ENCODE measurements around the gene RBBP6.
"Not testable (repeated sequence)": the region's sequence is repeated elsewhere in the genome, so short reads cannot be mapped to it uniquely, and the experiment has no call there.

The RBBP6 gene, protein sequence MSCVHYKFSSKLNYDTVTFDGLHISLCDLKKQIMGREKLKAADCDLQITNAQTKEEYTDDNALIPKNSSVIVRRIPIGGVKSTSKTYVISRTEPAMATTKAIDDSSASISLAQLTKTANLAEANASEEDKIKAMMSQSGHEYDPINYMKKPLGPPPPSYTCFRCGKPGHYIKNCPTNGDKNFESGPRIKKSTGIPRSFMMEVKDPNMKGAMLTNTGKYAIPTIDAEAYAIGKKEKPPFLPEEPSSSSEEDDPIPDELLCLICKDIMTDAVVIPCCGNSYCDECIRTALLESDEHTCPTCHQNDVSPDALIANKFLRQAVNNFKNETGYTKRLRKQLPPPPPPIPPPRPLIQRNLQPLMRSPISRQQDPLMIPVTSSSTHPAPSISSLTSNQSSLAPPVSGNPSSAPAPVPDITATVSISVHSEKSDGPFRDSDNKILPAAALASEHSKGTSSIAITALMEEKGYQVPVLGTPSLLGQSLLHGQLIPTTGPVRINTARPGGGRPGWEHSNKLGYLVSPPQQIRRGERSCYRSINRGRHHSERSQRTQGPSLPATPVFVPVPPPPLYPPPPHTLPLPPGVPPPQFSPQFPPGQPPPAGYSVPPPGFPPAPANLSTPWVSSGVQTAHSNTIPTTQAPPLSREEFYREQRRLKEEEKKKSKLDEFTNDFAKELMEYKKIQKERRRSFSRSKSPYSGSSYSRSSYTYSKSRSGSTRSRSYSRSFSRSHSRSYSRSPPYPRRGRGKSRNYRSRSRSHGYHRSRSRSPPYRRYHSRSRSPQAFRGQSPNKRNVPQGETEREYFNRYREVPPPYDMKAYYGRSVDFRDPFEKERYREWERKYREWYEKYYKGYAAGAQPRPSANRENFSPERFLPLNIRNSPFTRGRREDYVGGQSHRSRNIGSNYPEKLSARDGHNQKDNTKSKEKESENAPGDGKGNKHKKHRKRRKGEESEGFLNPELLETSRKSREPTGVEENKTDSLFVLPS (N-terminal part only)

DNA sequence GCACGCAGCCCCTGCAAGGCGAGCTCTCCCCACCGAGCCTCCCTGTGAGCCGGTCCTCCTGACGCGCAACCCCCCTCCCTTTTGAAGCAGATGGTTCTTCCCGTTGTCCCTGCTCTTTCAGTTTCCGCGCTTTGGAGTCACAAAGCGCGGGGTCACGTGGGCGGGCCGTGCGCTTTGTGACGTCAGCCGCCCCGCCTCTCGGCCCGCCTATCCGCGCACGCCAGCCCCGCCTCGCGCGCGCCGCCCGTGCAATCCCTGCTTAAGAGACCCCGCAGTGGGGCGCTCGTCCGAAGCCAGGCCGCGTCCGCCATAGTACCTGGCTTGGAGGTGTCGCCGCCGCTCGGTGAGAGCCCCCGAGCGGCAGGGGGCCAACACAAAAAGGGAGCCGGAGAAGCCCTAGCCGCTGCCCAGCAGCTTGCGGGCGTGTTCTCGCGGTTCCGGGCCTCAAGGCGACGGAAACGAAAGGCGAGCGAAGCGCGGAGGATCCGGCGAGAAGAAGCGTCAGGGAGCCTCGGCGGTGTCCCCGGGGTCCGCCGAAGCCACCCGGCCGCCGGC lies at the start of gene RBBP6:
TSS of gene RBBP6 (plus strand) at position 272 of the 555 bp plus-strand sequence. CDS start 1,061 bp downstream, outside the sequence.
- DNase-seq (ENCODE audit: low read depth) = peak; percentile 90

DNA sequence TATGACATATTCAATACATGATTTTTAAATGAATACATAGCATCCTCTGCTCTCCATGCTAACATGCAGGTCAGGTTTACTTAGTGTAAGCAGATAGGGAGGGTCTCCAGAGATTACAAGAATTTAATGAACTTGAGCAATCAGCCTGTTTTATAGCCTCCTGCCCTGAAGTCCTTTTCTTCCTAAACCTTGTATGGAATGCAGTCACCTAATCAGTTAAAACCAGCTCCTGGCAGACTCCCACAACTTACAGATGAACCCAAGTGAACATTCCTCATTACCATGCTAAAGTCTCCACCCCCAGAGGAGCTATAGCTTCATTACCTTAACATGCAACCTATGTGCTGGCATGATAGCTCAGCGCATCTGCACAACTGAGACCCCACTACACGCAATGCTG lies 48.5 kb upstream of the RBBP6 start:
- DNase-seq (ENCODE audit: low read depth) = no peak

DNA sequence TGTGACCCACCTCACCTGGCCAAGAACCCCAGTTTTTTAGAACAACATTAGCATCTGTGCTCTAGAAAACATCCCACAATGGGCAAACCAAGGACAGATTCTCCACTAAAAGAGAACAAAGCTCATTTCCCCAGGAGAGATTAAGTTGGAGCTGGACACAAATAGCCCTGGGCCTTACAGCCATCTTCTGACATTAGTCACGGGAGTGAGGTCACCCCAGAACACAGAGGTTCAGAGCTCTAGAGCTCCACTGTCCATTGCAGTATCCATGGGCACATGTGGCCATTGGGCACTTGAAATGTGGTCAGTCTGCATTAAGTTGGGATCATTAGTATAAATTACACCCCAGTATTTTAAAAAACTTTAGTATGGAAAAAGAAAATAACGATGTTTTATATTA lies 47.6 kb upstream of the RBBP6 start:
- DNase-seq (ENCODE audit: low read depth) = no peak

DNA sequence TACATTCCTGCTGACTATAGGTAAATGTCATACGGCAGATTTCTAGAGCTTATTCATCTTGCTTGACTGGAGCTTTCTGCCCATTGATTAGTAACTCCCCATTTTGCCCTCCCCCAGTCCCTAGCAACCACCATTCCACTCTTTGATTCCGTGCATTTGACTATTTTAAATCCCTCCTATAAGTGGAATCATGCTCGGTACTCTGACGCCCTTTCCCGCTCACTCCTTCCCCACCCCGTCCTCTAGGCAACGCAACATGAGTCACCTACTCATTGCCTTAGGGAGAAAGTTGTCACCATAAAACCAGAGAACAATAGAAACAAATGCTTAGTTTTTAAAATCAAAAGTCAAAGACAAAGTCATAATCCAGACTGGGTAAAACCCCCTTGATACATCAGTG lies 45.5 kb upstream of the RBBP6 start:
- DNase-seq (ENCODE audit: low read depth) = no peak

DNA sequence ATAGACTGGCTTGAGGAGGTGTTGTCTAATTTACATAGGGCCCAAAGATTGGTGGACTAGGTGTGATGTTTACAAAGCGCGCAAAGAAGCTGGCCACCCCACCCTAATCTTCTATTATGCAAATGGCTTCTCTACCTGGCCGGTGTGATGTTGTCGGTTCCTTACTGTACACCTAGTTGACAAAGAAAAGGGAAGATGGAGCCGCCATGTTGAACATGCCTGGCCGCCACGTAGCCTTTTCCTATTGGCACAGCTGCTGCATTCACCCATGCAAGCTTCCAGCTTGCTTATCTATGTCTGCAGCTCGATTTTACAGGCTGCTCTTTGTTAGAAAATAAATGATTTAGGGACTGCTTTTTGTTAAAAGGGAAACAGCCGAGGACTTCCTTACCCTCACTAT lies 44.2 kb upstream of the RBBP6 start:
- DNase-seq (ENCODE audit: low read depth) = not testable (repeated sequence)

DNA sequence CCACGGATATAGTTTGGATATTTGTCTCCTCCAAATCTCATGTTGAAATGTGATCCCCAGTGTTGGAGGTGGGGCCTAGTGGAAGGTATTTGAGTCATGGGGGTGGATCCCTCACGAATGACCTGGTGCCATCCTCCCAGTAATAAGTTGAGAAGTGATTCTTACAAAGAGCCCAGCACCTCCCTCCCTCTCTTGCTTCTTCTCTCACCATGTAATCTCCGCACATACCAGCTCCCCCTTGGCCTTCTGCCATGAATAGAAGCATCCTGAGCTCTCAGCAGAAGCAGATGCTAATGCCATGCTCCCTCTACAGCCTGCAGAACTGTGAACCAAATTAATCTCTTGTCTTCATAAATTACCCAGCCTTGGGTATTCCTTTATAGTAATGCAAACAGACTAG lies 41.9 kb upstream of the RBBP6 start:
- no peak for DNase-seq (ENCODE audit: low read depth)

DNA sequence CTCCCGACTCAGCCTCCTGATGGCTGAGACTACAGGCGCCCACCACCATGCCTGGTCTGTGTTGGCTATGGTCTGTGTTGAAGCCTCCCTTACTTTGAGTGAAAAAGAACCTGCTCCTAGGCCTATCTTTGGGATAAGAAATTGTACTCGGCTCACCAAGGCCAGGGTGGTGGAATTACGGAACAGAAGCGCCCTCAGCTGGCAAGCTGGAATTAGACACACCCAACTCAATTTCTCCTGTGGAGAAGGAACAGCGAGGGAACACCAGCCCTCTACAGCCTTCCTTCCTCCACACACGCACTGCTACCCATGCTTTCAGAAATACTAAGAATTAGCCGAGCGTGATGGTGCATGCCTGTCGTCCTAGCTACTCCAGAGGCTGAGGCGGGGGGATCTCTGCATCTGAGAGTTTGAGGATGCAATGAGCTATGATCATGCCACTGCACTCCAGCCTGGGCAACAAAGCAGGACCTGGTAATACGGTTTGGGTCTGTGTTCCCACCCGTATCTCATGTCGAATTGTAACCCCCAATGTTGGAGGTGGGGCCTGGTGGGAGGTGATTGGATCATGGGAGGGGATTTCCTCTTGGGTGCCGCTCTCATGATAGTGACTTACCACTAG lies 40.1 kb upstream of the RBBP6 start:
- DNase-seq (ENCODE audit: low read depth) = no peak

DNA sequence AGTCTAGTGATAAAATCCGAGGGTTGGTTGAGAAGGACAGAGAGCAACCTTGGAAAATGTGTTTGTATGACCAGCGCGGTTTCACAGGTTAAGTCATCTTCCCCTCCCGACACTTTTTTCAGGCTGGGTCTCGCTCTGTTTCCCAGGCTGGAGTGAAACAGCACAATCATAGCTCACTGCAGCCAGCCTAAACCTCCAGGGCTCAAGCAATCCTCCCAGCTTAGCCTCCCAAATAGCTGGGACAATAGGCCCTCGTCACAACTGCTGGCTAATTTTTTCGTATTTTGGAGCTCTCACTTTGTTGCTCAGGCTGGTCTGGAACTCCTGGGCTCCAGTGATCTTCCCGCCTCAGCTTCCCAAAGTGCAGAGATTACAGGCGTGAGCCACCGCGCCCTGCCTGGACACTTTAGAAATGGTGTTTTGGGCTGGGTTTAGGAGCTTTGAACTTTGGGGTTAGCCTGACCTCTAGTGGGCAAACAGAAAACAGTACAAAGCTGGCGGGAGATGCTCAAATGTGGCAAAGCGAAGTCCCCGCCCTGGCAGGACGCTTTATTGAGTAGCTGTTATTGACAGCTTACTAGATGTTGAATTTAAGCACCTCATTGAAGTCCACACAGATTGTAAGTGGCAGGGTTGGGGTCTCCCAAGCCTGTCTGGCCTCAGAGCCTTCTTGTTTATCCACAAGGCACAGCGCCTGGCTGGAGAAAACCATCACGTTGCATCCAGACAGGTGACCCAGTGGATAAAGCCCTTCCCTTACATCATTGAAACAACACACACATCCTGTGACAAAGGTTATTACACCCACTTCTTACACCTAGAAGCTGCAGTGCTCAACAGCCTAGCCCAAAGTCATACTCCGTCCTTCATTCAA lies 34.7 kb upstream of the RBBP6 start:
- DNase-seq (ENCODE audit: low read depth) = peak; percentile 24

DNA sequence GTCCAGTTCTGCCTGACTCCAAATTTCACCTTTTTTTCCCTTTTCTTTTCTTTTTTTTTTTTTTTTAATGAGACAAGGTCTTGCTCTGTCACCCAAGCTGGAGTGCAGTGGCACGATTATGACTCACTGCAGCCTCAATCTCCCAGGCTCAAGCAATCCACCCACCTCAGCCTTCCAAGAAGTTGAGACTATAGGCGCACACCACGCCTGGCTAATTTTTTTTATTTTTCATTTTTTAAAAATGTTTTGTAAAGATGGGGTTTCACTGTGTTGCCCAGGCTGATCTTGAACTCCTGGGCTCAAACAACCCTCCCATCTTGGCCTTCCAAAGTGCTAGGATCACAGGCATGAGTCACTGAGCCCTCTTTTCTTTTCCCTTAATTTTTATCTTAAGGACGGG lies 33.4 kb upstream of the RBBP6 start:
- no peak for DNase-seq (ENCODE audit: low read depth)

DNA sequence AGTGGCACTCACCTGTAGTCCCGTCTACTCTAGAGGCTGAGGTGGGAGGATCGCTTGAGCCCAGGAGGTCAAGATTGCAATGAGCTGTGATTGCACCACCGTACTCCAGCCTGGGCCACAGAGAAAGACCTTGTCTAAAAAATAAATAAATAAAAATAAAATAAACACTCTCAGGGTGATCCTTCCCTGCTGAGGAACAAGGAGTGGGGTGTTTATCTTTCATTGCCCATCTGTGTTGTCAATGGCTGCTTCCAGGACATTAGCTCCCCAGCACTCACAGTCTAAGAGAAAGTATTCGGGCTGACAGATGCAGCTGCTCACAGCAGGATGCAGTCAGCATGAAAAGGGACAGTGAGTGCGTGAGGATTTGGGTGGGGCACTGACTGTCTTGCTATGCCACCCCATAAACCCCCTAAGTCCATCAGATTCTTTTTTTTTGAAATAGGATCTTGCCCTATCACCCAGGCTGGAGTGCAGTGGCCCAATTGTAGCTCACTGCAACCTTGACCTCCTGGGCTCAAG lies 31.3 kb upstream of the RBBP6 start:
- DNase-seq (ENCODE audit: low read depth) = no peak

DNA sequence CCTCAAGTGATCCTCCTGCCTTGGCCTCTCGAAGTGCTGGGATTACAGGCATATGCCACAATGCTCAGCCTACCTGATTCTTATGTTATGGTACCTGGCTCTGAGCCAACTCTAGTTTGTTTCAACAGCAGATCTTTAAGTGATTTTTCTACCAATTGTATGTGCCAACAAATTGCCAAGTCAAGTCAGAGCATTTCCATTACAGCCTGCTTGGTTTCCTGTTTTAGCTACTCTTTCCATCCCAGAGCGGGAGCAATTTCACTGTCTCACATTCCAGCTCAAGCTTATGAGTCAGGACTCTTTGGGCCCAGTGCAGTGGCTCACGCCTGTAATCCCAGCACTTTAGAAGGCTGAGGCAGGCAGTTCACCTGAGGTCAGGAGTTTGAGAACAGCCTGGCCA lies 30.8 kb upstream of the RBBP6 start:
- DNase-seq (ENCODE audit: low read depth) = no peak

DNA sequence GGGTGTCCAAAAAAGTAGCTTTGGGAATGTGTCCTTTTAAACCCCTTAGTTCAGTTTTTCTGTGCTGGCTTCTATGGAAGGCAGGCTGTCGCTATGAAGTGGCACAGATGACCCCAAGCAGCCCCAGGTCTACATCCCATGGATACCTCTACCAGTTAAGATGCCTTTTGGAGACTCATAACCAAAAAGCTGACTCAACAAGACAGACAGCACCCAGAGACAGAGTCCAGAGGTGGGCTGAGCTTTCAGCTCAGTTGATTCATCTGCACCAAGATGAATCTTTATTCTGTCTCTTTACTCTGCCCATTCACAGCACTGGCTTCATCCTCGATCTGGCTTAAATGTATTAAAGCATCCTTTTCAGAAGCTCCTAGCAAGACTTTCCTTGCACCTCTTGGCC lies 29.8 kb upstream of the RBBP6 start:
- no peak for DNase-seq (ENCODE audit: low read depth)

DNA sequence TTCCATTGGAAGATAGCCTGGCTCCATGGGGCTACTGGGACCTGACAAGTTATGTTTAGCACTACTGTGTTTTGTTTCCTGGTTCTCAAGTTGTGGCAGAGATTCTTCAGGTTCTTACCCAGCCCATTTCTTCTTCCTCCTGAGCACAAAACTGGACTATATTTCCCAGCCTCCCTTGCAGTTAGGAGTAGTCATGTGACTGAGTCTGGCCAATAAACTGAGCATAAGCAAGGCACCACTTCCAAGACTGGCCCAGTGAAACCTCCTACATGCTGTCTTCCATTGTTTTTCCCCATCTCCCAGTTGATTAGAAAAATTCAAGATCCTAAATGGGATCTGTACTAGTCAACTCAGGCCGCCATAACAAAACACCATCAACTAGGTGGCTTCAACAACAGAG lies 28.2 kb upstream of the RBBP6 start:
- DNase-seq (ENCODE audit: low read depth) = no peak

DNA sequence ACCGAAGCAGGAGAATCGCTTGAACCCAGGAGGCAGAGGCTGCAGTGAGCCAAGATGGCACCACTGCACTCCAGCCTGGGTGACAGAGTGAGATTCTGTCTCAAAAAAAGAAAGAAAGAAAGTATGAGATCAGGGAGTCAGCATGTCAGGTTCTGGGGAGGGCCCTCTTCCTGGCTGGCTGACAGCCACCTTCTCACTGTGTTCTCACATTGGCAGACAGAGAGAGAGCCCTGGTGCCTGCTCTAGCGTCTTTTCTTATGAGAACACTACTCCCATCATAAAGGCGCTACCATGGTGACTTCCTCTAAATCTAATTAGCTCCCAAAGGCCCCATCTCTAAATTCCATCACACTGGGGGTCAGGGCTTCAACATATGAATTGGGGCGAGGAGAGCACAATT lies 27.6 kb upstream of the RBBP6 start:
- DNase-seq (ENCODE audit: low read depth) = no peak

DNA sequence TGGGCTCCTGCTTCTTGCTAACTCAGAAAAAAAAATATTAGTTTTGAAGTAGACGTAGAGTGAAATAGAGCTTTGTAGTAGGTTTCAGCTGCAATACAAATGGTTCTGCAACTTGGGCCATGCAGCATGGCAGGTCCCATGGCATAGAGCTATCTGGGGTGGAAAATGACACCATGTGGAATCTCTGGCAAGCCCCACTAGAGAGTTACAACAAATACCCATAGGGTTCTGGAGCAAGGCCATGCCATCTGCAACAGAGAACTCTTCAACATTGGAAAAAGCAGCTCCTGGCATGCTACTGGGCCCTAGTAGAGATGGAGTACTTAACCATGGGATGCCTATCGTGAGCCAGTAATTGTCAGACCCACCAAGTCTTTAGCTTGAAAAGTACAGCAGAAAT lies 25.3 kb upstream of the RBBP6 start:
- DNase-seq (ENCODE audit: low read depth) = no peak

DNA sequence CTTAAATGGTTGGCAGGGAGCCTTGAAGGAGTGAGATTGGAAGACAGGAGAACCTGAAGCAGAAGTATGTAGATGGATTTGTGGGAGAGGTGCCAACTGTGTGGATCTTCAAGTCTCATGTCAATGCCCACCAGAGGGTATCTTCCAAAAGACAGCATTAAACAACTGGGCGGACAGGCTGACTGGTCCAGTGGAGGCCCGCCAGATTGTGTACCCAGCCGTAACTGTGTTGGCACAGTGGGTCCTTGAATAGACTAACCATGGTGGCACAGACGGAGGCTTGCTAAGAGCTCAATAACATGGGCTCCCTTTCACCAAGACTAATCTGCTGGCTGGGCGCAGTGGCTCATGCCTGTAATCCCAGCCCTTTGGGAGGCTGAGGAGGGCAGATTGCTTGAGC lies 24.2 kb upstream of the RBBP6 start:
- no peak for DNase-seq (ENCODE audit: low read depth)

DNA sequence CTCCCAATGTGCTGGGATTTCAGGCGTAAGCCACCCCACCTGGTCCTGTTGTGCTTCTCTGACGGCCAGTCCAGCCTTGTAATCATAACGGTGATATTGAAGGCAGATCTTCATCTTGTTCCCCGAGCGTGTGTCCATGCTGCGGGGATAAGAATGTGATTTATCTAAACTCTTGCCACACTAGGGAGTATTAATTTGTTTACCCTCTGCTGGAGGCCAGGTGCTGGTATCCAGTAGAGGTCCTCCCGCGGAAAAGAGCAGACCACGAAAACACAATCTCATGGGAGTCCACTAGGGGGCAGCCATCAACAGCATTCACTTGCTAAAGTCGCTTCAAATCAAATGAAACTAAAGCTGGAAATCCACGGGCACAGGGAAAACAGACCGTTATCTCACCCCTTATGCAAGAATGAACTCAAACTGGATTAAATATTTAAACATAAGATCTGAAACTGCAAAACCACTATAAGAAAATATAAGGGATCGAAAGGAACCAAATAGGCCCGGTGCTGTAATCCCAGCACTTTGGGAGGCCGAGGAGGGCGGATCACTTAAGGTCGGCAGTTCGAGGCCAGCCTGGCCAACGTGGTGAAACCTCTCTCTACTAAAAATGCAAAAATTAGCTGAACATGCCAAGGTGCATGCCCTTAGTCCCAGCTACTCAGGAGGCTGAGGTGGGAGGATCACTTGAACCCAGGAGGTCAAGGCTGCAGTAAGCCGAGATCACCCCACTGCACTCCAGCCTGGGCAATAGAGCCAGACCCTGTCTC lies 22.3 kb upstream of the RBBP6 start:
- DNase-seq (ENCODE audit: low read depth) = peak; percentile 61

DNA sequence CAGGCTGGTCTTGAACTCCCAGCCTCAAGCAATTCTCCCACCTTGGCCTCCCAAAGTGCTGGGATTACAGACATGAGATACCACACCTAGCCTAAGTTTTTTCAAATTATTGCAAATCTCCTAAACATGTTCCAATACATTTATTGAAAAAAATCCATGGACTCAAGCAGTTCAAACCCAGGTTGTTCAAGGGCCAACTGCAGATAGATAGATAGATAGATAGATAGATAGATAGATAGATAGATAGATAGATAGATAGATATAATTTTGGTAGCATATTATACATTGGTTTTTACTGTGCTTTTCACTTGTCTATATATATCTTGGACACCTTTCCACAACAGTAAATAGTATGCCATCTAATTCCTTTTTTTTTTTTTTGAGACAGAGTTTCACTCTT lies 20.9 kb upstream of the RBBP6 start:
- no peak for DNase-seq (ENCODE audit: low read depth)

DNA sequence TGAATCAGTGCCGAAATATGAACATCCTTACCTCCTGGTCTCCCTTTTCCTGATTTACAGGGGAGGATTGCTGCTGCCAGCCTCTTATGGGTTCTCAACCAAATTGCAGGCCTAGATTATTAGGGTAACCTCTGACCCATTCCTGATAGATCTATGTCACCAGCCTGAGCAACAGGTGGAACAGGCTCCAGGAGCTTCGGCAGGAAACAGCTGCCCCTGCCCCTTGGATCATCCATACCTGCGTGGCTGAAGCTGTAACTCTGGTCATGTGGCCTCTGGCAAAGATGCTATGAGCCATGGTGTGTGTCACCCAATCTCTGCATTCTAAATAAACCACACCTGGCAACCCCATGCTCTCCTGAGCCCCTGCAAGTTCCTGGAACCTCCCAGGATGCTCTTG lies 18.4 kb upstream of the RBBP6 start:
- DNase-seq (ENCODE audit: low read depth) = no peak

DNA sequence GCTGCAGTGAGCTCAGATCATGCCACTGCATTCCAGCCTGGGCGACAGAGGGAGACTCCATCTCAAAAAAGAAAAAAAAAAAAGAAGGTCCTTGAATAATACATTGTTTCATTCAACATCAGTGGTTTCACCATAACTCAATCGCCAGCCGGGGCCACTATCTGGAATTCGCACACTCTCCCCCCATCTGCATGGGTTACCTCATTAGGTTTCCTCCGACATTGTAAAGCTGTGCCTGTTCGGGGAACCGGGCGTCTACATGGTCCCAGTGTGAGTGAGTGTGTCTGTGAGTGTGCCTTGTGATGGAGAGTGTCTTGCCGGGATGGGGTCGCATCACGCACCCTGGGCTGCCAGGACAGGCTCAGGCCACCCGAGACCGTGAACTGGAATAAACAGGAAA lies 16.6 kb upstream of the RBBP6 start:
- no peak for DNase-seq (ENCODE audit: low read depth)
